ENCODE results near the gene KHK. TPM values are rescaled to one million over a fixed set of nuclear protein-coding genes. Genes with fewer than 3 reads are reported as not detected.
"Not testable (repeated sequence)": the region's sequence is repeated elsewhere in the genome, so short reads cannot be mapped to it uniquely, and the experiment has no call there.

The KHK gene
- total RNA-seq, 6 experiments from 2014 or later, result 101 to 283 (median 206) TPM

DNA sequence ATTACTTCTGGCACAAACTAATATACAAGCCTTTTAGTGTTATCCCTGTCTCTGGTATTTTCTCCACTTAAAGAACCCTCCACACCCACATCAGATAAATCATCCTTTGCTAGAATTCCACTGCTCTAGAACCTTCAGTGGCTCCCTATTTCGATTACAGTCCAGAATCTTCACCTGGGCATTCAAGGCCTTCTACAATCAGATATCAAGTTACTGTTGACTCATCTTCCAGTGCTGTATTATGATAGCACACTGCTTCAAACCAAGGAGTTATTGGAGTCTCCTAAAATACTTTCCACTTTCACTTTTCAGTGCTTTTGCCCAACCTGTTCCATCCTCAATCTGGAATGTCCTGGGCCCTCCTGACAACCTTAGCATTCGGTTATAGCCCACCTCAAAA, 28.9 kb downstream of the KHK start:
- no peak for TF ChIP-seq POLR2A (IDR thresholded peaks at IDR 0.05)
- TF ChIP-seq, protein P1, sequence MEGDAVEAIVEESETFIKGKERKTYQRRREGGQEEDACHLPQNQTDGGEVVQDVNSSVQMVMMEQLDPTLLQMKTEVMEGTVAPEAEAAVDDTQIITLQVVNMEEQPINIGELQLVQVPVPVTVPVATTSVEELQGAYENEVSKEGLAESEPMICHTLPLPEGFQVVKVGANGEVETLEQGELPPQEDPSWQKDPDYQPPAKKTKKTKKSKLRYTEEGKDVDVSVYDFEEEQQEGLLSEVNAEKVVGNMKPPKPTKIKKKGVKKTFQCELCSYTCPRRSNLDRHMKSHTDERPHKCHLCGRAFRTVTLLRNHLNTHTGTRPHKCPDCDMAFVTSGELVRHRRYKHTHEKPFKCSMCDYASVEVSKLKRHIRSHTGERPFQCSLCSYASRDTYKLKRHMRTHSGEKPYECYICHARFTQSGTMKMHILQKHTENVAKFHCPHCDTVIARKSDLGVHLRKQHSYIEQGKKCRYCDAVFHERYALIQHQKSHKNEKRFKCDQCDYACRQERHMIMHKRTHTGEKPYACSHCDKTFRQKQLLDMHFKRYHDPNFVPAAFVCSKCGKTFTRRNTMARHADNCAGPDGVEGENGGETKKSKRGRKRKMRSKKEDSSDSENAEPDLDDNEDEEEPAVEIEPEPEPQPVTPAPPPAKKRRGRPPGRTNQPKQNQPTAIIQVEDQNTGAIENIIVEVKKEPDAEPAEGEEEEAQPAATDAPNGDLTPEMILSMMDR (IDR thresholded peaks at IDR 0.05), result no peak
- ATAC-seq (no peak), DNase-seq (no peak)
- intact Hi-C loops (cut with DNase I), result no loop called here
- Histone ChIP-seq H3K27ac (no peak overlapping the region), H3K4me1 (peaks cover 0 to 9% (median 0%) of the 10 kb centered on the region in 4 donors), H3K4me3 (no peak overlapping the region), H3K9me3 (no peaks in the 10 kb centered on the region), H3K36me3 (no peaks in the 10 kb centered on the region), H3K27me3 (no peaks in the 10 kb centered on the region)
- 71% methylated on average over 2 of the region's 2 CpGs for WGBS (ENCODE audit: insufficient coverage, low coverage, low lambda C conversion rate, missing lambda C conversion rate)

DNA sequence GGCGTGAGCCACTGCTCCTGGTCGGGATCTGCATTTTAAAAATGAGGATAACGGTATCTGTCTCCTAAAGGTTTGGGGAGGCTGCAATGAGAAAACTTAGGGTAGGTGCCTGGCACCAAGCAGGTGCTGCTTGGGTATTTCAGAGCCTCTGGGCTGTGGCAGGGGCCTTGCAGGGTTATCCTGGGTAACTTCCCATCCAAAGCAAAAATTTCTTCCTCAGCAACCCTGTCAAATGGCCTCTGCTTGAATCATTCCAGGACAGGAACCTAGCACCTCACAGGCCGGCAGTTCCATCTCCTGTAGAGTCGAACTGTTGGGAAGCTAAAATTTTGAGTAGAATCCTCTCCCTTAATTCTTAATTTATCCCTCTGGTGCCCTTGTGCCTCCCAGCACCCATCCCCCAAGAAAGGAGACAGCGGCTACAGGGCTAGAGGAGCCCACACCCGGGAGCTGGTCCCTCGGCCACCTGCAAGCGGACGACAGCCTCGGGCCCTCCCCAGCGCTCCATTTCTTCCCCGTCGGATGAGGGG, 31.5 kb downstream of the KHK start:
- DNase-seq, result no peak
- H3K36me3 ChIP-seq, result no peaks in the 10 kb centered on the region
- H3K27ac ChIP-seq, result no peak overlapping the region
- no peaks in the 10 kb centered on the region for H3K9me3 ChIP-seq
- TF ChIP-seq, protein P1 (IDR thresholded peaks at IDR 0.05), result no peak
- TF ChIP-seq POLR2A (IDR thresholded peaks at IDR 0.05), result no peak
- WGBS (ENCODE audit: insufficient coverage, low coverage, low lambda C conversion rate, missing lambda C conversion rate), result 54% methylated on average over 11 of the region's 14 CpGs
- ATAC-seq, result no peak
- peak overlapping the region; percentile 20 to 49 (median 38) for H3K4me3 ChIP-seq
- intact Hi-C loops (cut with DNase I), result no loop called here
- H3K27me3 ChIP-seq, result no peaks in the 10 kb centered on the region
- peaks cover 0 to 9% (median 0%) of the 10 kb centered on the region in 4 donors for H3K4me1 ChIP-seq

DNA sequence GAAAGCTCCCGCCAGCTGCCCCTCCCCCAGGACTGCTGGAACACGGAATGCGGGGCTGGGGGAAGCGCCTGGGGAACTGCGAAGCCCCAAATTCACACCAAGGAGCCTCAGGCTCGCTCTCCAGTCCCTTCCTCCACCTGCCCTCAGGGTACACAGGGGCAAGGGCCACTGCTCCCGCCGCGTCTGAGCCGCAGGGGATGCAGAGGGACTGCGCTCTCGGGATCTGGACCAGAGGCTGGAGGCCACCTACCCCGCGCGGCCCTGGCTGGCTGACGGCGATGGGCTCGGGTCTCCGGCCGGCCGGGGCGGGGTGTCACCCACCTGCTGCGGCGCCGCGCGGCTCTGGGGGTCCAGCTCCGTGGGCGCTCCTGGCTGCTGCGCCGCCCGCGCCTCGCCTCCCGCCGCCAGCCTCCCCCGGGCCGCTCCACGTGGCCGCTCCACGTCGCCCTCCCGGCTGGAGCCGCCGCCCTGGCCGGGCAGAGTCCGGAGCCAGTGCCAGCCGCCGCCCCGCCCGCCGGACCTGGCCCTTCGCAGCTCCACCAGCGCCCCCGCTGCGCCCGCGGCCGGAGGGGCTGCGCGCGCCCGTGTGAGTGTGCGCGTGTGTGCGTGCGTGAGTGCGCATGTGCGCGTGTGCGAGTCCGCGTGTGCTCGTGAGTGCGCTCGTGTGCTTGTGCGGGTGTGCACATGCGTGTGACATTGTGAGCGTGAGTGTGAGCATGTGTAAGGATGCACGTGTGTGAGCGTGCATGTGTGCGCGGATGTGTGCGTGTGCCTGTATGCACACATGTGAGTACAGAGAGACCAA, 32.2 kb downstream of the KHK start, which contains the start of gene CGREF1:
TSS of gene CGREF1 (minus strand) at position 604 of the 805 bp plus-strand sequence. CDS start 14,762 bp downstream, outside the sequence.
- Histone ChIP-seq H3K4me1 (peaks cover 0 to 9% (median 0%) of the 10 kb centered on the region in 4 donors), H3K27me3 (no peaks in the 10 kb centered on the region), H3K36me3 (no peaks in the 10 kb centered on the region), H3K27ac (no peak within 1 kb of the TSS), H3K4me3 (peak within 1 kb of the TSS; percentile 20 to 49 (median 38)), H3K9me3 (no peaks in the 10 kb centered on the region)
- 0% methylated on average over 2 of the region's 84 CpGs for WGBS (ENCODE audit: insufficient coverage, low coverage, low lambda C conversion rate, missing lambda C conversion rate)
- intact Hi-C loops (cut with DNase I), result no loop called here
- ATAC-seq, result peak; percentile 52 to 67 (median 65)
- DNase-seq, result no peak
- no peak for TF ChIP-seq POLR2A (IDR thresholded peaks at IDR 0.05)
- TF ChIP-seq, protein P1 (IDR thresholded peaks at IDR 0.05), result no peak

DNA sequence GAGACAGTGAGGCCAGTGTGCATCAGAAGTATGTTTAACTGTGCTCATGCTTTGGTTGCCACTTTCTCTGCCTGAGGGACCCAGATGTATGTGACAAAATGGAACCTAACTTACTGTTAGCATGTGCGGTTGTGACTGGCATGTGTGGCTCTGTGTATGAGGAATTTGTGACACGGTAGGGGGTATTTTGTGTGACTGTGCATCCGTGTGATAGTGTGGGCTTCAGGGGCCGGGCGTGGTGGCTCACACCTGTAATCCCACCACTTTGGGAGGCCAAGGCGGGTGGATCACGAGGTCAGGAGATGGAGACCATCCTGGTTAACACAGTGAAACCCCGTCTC, 32.7 kb downstream of the KHK start:
- DNase-seq, ATAC-seq: not testable (repeated sequence)

DNA sequence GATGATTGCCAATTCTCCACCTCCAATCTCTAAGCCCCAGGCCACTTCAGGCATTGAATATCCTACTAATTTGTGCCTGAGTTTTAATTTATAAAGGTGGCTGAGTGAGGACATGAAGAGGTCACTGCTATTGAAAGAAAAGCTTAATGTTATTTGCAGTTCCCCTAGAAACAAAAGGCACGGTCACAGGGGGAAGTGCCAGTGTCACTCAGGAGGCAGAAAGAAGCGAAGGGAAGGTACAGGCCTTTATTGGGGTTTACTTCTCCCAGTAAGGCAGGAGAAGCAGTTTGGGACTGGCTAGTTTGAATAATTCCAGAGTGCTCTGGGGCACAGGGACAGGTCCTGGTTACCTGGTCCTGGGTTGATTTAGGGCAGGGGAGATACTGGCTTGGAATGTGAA, 35.3 kb downstream of the KHK start:
- WGBS (ENCODE audit: insufficient coverage, low coverage, low lambda C conversion rate, missing lambda C conversion rate), result 71% methylated on average over 2 of the region's 2 CpGs
- intact Hi-C loops (cut with DNase I), result no loop called here
- ATAC-seq (no peak), DNase-seq (no peak)
- H3K9me3 ChIP-seq, result no peaks in the 10 kb centered on the region
- peaks cover 0 to 22% (median 3%) of the 10 kb centered on the region in 4 donors for H3K4me1 ChIP-seq
- TF ChIP-seq POLR2A (IDR thresholded peaks at IDR 0.05), result no peak
- TF ChIP-seq, protein P1 (IDR thresholded peaks at IDR 0.05), result no peak
- no peak overlapping the region for H3K4me3 ChIP-seq
- H3K27ac ChIP-seq, result no peak overlapping the region
- H3K27me3 ChIP-seq, result no peaks in the 10 kb centered on the region
- no peaks in the 10 kb centered on the region for H3K36me3 ChIP-seq

More for the DNA sequence above, 32.7 kb downstream of the KHK start:
- H3K36me3 ChIP-seq; intact Hi-C loops (cut with DNase I); H3K4me1 ChIP-seq; H3K27me3 ChIP-seq; H3K27ac ChIP-seq; H3K9me3 ChIP-seq: not testable (repeated sequence)
- H3K4me3 ChIP-seq, result peak overlapping the region in 2 of 3 donors; percentile 38 to 49
- WGBS (ENCODE audit: insufficient coverage, low coverage, low lambda C conversion rate, missing lambda C conversion rate), result 84% methylated on average over 7 of the region's 8 CpGs
